Measurements from ENCODE around the gene PSKH1.

Gene PSKH1

DNA sequence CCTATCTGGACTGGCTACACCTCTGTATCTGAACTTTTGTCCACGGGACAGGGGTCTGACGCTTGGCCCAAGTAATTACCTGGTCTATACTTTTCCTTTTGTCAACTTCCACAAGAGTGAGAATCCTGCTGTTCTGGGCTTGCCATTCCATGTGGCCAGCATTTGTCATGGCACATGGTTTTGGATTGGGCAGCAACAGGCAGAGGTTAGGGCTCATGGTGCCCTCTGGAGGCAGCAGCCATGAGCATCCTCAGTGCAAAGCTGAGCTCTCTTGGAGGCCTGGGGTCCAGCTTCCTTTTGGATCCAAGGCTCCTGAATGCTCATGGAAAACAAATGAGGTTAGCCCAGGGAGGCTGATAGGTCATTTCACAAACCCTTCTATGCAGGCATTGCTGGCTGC is 27.7 kb upstream of the PSKH1 start:
- peak; percentile 55 for DNase-seq (ENCODE audit: low spot score)

GRCh38 chr16:67868290-67868689 is 24.8 kb upstream of the PSKH1 start:
- DNase-seq (ENCODE audit: low spot score), result no peak

DNA sequence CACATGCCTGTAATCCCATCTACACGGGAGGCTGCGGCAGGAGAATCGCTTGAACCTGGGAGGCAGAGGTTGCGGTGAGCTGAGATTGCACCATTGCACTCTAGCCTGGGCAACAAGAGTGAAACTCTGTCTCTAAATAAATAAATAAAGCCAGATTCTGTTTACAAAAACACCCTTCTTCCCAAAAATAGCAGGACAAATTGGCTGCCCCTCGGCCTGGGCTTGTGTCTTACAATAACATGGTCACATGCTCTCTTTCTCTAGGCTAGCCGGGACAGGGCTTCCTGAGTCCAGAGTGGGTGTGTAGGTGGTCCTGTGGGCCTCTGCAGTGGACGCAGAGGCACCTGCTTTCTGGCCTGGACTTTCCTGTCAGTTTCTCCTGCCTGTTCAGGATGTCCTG is 23.4 kb upstream of the PSKH1 start:
- no peak for DNase-seq (ENCODE audit: low spot score)

GRCh38 chr16:67871256-67871655 is 21.8 kb upstream of the PSKH1 start:
- no peak for DNase-seq (ENCODE audit: low spot score)

- DNase-seq (ENCODE audit: low spot score), result no peak
Observed at GRCh38 chr16:67872131-67872630, 20.9 kb upstream of the PSKH1 start.

DNA sequence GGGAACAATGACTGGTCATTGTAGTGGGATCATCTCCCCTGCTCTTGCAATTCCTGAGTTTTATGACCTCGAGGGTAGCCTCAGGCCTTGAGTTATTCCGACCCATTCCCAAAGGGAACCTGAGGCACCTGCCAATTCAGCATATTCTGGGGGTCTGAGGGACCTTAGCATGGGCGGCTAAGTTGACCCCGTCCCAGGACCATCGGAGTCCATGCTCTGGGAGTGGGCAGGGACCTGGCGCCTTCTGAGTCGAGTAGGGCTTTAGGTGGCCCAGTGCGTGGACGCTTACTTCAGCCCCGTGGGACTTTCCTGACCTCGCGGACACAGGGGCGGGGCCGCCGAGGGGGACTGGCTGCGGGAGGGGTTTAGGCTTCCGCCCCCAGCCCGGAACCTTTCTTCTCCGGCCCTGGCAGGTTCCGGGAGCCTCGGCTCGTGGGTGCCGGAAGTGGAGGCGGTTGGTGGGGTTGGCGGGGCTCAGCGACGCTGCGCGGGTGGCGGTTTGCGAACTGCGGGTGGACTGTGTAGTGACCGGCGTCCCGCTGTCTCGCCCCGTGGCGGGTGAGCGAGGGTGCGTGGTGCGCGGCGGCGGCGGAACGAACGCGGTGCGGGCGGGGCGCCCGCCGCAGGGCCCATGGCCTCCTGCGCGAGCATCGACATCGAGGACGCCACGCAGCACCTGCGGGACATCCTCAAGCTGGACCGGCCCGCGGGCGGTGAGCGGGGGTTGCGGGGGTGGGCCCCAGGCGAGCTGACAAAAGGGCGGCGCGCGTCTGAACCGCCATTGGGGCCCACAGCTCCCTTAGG is 20.2 kb upstream of the PSKH1 start, which contains the start of gene EDC4:
Gene EDC4 (plus strand): TSS at position 422 of the 804 bp plus-strand sequence. CDS start 210 bp downstream, at position 632.
- peak; percentile 92 for DNase-seq (ENCODE audit: low spot score)

DNA sequence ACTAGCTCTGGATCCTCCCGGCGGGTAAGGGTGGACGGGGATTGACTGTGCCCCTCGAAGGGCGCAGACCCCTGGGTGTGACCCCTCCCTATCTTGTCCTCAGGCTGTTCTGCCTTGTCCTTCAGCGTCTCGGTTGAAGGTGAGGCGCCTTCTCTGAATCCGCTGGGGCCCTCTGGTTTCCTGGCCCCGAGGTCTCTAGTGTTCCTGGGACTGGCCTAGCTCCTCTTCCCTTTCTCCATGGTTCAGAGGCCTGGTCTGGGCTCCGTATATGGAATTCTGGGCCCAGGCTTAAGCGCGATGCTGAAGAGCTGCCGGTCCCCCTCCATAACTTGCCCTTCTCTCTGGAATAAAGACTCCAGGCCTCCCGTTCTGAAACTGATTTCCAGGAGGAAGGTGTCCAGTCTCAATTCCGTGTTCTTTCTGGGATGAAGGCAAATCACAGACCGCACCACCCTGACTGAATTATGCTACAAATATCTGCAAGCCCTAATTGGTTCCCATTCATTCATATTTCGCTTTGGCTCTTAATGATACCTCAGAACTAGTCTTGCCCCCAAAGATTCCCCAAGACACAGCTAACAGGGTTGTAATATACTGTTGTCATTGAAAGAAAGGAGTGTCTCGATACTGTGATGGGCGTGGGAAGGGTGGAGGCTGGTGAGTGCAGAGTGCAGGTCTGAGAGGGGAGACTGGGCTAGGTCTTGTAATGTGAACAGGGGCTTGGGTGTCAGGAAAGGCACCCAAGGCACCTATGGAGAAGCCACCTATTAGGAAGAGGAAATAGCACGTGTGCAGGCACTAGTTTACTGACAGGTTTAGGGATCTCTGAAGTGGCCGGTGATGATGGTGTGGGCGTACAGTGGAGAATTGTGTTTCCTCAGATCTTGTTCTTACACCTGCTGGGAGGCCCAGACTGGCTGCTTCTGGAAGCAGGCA is 19.4 kb upstream of the PSKH1 start:
- no peak for DNase-seq (ENCODE audit: low spot score)

DNA sequence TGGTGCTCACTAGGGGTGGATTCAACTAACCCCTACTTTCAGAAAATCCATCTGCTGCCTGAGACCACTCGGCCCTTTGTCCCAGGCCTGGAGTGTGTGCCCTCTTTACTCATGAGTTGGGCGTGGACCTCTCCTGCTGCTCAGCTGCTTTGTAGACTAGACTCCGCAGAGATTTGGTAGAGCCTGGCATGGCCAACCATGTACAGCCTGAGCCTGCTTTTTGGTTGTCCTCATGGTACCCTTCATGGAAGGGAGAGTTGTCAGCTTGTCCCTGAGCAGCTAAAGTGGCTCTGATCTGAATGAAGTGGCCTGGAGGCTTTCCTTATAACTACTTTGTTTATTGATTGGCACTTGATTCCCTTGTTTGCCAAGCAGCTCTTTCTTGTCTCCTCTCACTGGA is 18.7 kb upstream of the PSKH1 start:
- no peak for DNase-seq (ENCODE audit: low spot score)

GRCh38 chr16:67877064-67877463 is 16.0 kb upstream of the PSKH1 start:
- DNase-seq (ENCODE audit: low spot score), result no peak

DNA sequence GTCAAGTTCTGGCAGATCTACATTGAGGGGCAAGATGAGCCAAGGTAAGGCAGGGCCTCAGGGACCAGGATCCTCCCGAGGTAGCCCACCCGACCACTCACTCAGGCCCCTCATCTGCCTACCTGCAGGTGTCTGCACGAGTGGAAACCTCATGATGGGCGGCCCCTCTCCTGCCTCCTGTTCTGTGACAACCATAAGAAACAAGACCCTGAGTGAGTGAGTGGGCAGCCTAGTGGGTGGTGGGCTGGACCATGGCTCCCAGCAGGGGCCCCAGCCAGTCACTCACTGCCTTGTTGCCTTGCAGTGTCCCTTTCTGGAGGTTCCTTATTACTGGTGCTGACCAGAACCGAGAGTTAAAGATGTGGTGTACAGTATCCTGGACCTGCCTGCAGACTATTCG is 14.8 kb upstream of the PSKH1 start:
- no peak for DNase-seq (ENCODE audit: low spot score)

DNA sequence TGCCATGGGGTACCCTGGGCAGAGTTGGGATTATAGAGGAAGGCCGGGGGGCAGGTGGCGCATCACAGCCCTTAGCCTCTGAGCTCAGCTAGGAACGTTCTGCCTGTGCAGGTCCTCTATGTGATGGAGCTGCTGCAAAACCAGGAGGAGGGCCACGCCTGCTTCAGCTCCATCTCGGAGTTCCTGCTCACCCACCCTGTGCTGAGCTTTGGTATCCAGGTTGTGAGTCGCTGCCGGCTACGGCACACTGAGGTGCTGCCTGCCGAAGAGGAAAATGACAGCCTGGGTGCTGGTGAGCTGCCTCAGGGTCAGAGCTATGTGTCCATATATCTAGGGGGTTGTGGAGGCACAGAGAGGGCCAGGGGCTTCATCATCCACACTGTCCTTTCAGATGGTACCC is 14.2 kb upstream of the PSKH1 start:
- DNase-seq (ENCODE audit: low spot score), result no peak

GRCh38 chr16:67879462-67879861 is 13.6 kb upstream of the PSKH1 start:
- DNase-seq (ENCODE audit: low spot score), result no peak

- no peak for DNase-seq (ENCODE audit: low spot score)
Observed at GRCh38 chr16:67879936-67880335, 13.1 kb upstream of the PSKH1 start.

- DNase-seq (ENCODE audit: low spot score), result no peak
Observed at GRCh38 chr16:67880584-67880983, 12.5 kb upstream of the PSKH1 start.

DNA sequence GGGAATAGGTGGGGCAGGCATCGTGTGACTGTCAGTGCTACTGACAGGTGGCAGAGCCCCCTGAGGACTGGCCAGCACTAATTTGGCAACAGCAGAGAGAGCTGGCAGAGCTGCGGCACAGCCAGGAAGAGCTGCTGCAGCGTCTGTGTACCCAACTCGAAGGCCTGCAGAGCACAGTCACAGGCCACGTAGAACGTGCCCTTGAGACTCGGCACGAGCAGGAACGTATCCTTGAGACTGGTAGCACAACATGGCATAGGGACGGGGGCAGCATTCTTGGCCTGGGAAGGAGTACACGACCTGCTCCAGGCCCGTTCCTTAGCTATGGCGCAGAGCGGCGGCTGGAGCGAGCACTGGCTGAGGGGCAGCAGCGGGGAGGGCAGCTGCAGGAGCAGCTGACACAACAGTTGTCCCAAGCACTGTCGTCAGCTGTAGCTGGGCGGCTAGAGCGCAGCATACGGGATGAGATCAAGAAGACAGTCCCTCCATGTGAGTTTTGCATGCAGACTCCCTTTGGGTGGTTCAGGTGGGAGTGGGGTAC is 11.4 kb upstream of the PSKH1 start:
- no peak for DNase-seq (ENCODE audit: low spot score)

DNA sequence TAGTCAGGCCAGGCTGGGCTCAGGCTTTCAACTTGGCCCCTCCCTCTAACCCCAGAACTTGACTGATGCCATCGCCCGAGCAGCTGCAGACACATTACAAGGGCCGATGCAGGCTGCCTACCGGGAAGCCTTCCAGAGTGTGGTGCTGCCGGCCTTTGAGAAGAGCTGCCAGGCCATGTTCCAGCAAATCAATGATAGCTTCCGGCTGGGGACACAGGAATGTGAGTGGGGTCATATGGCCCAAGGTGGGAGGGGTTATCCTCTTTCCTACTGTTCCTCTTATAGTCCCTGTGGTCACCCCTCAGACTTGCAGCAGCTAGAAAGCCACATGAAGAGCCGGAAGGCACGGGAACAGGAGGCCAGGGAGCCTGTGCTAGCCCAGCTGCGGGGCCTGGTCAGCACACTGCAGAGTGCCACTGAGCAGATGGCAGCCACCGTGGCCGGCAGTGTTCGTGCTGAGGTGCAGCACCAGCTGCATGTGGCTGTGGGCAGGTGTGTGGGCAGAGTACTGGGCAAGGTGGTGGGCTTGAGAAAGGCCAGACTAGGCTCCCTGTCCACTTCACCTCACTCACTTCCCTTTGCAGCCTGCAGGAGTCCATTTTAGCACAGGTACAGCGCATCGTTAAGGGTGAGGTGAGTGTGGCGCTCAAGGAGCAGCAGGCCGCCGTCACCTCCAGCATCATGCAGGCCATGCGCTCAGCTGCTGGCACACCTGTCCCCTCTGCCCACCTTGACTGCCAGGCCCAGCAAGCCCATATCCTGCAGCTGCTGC is 10.5 kb upstream of the PSKH1 start:
- no peak for DNase-seq (ENCODE audit: low spot score)

DNA sequence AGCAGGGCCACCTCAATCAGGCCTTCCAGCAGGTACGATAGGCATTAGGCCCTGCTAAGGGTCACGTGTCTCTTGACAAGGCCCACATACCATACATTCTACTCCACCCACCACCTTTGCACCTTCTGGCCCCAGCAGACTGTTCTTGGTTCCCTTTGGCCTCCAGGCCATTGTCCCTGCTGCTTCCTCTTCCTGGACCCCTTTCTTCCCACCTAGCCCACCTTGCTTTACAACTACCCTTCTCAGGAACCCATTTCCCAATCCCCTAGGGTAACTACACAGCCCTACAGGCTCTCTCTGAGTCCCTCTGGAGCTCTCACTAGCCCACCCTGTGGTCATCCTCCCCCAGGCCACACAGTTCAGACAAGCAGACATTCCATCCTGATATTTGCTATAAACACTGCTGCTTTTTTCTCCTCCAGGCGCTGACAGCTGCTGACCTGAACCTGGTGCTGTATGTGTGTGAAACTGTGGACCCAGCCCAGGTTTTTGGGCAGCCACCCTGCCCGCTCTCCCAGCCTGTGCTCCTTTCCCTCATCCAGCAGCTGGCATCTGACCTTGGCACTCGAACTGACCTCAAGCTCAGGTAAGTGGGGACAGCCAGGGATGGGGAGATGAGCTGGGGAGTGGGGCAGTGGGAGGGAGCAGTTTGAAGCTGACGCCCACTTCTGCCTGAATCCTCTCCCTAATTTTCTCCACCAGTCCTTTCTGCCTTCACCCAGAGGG is 9.7 kb upstream of the PSKH1 start:
- DNase-seq (ENCODE audit: low spot score), result no peak

- DNase-seq (ENCODE audit: low spot score), result peak; percentile 89
Observed at GRCh38 chr16:67883872-67884261, 9.2 kb upstream of the PSKH1 start.

DNA sequence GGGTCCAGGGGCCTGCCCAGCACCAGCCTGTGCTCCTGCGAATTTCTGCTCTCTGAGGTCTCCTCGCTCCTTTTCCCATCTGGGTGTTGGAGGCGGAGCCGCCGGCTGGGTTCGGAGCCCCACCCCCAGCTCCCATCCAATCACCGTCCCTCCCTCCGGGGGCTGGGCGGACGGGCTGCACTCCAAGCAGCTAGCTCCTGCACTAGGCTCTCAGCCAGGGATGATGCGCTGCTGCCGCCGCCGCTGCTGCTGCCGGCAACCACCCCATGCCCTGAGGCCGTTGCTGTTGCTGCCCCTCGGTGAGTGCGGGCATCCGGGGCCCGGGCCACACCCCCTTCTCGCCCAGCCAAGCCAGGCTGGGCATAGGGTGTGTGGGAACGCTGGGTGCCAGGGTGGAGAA is 8.4 kb upstream of the PSKH1 start, which contains the start of gene NRN1L:
Gene NRN1L (plus strand): TSS at position 202 of the 400 bp plus-strand sequence. CDS start 19 bp downstream, at position 221.
- peak; percentile 95 for DNase-seq (ENCODE audit: low spot score)

- no peak for DNase-seq (ENCODE audit: low spot score)
Observed at GRCh38 chr16:67885545-67885944, 7.5 kb upstream of the PSKH1 start.

DNA sequence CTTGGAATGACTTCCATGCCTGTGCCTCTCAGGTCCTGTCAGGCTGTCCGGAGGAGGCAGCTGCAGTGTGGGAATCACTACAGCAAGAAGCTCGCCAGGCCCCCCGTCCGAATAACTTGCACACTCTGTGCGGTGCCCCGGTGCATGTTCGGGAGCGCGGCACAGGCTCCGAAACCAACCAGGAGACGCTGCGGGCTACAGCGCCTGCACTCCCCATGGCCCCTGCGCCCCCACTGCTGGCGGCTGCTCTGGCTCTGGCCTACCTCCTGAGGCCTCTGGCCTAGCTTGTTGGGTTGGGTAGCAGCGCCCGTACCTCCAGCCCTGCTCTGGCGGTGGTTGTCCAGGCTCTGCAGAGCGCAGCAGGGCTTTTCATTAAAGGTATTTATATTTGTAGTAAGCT is 7.1 kb upstream of the PSKH1 start:
- no peak for DNase-seq (ENCODE audit: low spot score)
